GM12874 (cell line): ENCODE measurements around the gene ABHD16A.

Experiments used
- TF ChIP-seq, protein P1 (sequence below): IDR thresholded peaks from 2 replicates; pipeline ENCODE4 v1.5.1; 2011; ENCODE audit warnings: low read depth, mild to moderate bottlenecking, control low read depth, low read length, moderate library complexity; ENCODE audit not compliant: insufficient read depth

The ABHD16A gene

GRCh38 chr6:31722173-31722572 lies 19.0 kb upstream of the ABHD16A start:
- TF ChIP-seq, protein P1, sequence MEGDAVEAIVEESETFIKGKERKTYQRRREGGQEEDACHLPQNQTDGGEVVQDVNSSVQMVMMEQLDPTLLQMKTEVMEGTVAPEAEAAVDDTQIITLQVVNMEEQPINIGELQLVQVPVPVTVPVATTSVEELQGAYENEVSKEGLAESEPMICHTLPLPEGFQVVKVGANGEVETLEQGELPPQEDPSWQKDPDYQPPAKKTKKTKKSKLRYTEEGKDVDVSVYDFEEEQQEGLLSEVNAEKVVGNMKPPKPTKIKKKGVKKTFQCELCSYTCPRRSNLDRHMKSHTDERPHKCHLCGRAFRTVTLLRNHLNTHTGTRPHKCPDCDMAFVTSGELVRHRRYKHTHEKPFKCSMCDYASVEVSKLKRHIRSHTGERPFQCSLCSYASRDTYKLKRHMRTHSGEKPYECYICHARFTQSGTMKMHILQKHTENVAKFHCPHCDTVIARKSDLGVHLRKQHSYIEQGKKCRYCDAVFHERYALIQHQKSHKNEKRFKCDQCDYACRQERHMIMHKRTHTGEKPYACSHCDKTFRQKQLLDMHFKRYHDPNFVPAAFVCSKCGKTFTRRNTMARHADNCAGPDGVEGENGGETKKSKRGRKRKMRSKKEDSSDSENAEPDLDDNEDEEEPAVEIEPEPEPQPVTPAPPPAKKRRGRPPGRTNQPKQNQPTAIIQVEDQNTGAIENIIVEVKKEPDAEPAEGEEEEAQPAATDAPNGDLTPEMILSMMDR, result no peak

DNA sequence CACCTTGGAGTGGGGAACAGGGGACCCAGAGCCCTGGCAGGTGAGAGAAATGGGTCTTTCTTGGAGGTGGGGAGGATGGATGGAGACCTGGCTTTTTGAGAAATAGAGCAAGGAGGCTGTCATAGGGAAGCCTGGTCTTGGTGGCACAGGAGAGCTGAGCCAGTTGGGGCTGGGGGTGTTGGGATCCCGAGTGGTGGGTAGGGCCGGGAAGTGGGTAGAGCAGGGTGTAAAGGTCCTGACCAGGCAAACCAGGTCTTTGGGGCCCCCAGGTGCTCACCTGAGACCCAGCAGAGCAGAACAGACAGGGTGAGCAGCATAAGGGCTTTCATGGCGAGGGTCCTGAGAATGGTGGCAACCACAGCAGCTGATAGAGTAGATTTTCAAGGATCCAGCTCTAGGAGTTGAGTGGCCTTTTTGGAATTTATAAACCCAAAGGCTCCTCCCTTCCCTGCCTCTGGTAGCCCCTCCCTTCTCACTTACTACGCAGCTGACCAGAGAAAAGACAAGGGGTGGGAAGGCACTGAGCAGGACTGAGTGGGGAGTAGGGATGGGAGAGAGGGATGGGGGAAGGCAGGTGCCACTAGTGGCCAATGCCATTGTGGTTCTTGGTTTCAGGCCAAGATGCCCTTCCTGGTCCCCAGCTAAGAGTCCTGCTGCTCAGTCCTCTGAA lies 18.4 kb upstream of the ABHD16A start, which contains the start of gene LY6G6C:
Gene LY6G6C, minus strand, starts transcription at position 396 of the 670 bp plus-strand sequence. Its CDS starts 67 bp downstream, at position 329.
- TF ChIP-seq, protein P1, result no peak

DNA sequence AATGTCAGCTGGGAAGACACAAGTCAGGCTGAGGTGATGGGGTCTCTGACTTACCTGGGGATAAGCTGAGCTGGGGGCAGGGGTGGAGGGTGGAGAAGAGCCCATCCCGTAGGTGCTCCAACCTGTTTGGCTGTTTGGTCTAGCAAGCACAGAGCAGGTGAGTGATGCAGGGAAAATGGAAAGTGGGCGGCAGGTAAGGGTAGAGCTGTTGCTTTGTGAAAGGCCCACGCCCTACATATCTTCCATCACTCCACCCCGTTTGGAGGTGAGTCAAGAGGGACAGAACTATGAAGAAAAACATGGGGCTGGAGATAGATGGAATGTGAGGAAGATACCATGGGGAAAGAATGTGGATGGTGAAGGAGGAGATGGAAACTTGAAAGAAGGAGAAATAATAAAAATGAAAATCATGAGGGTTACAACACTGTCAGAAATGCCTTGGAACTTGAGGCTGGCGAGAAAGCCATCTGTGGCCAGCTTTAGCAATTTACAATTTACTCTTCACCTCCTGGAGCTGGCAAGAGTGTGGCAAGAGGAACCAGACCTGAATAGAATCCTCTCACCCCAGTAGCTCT lies 17.2 kb upstream of the ABHD16A start:
- TF ChIP-seq, protein P1, result no peak

GRCh38 chr6:31719001-31719400 lies 15.9 kb upstream of the ABHD16A start:
- TF ChIP-seq, protein P1, result no peak

GRCh38 chr6:31718265-31718664 lies 15.1 kb upstream of the ABHD16A start:
- TF ChIP-seq, protein P1, result no peak

GRCh38 chr6:31717499-31718222 lies 14.5 kb upstream of the ABHD16A start:
- TF ChIP-seq, protein P1, result no peak
